ENCODE results near the gene RPSA. TPM values are rescaled to one million over a fixed set of nuclear protein-coding genes. Genes with fewer than 3 reads are reported as not detected.
"Not testable (repeated sequence)": the region's sequence is repeated elsewhere in the genome, so short reads cannot be mapped to it uniquely, and the experiment has no call there.

Gene RPSA
- total RNA-seq (1,171 TPM), polyA plus RNA-seq (1,000 to 10,000 TPM in 2 of 4 donors, 100 to 1,000 TPM in 2; 939 to 1,327 (median 1,114) TPM)

- H3K9me3 Mint-ChIP-seq: no peaks in the 10 kb centered on the region
- Histone ChIP-seq H3K9me3 (ENCODE audit: control insufficient read depth in 2 of 2, low read length in 2 of 2) (no peaks in the 10 kb centered on the region), H3K4me1 (ENCODE audit: control insufficient read depth, insufficient read depth, low read length, poor library complexity, severe bottlenecking) (peaks cover 31% of the 10 kb centered on the region), H3K4me3 (ENCODE audit: low read depth, low read length) (peak within 1 kb of the TSS; percentile 88), H3K27ac (ENCODE audit: insufficient read depth, low read length, poor library complexity, severe bottlenecking) (peak within 1 kb of the TSS; percentile 90), H3K36me3 (ENCODE audit: control insufficient read depth, insufficient read depth, low read length) (peaks cover 28% of the 10 kb centered on the region), H3K27me3 (ENCODE audit: control insufficient read depth, insufficient read depth, low read length) (no peaks in the 10 kb centered on the region)
- H3K4me1 Mint-ChIP-seq: peaks cover 17 to 58% (median 44%) of the 10 kb centered on the region in 4 donors
- peaks cover 23% of the 10 kb centered on the region for H3K36me3 Mint-ChIP-seq
- peak within 1 kb of the TSS; percentile 88 to 98 (median 92) for H3K4me3 Mint-ChIP-seq
- peak within 1 kb of the TSS; percentile 96 to 99 (median 99) for H3K27ac Mint-ChIP-seq
- no peaks in the 10 kb centered on the region for H3K27me3 Mint-ChIP-seq
- peak; percentile 94 to 99 (median 97) for DNase-seq
- ATAC-seq (ENCODE audit: low read depth in 2 of 2): peak; percentile 93 to 95
Measured at GRCh38 chr3:39406368-39407258, at the start of gene RPSA. Gene RPSA (plus strand): TSS chr3:39406720. CDS start chr3:39407654, 934 bp downstream.

DNA sequence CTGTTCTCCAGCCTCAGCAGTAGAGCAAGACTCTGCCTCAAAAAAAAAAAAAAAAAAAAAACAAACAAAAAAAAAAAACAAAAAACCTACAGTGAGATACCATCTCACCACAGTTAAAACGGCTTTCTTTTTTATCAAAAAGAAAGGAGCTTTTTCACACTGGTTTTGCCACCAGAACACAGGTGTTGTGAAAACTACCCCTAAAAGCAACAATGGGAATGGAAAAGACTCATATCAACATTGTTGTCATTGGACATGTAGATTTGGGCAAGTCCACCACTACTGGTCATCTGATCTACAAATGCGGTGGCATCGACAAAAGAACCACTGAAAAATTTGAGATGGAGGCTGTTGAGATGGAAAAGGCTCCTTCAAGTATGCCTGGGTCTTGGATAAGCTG, 48.2 kb upstream of the RPSA start:
- Mint-ChIP-seq H3K4me3 (peak overlapping the region in 2 of 4 donors; percentile 8 to 73), H3K36me3 (no peaks in the 10 kb centered on the region), H3K27ac (peak overlapping the region in 2 of 3 donors; percentile 26 to 53), H3K27me3 (no peaks in the 10 kb centered on the region), H3K9me3 (no peaks in the 10 kb centered on the region), H3K4me1 (peaks cover 27 to 60% (median 46%) of the 10 kb centered on the region in 4 donors)
- peak overlapping the region; percentile 33 for H3K27ac ChIP-seq (ENCODE audit: insufficient read depth, low read length, poor library complexity, severe bottlenecking)
- no peak for ATAC-seq (ENCODE audit: low read depth in 2 of 2)
- peak in 2 of 3 donors; percentile 26 to 38 for DNase-seq
- H3K9me3 ChIP-seq (ENCODE audit: control insufficient read depth in 2 of 2, low read length in 2 of 2): no peaks in the 10 kb centered on the region
- no peaks in the 10 kb centered on the region for H3K36me3 ChIP-seq (ENCODE audit: control insufficient read depth, insufficient read depth, low read length)
- H3K27me3 ChIP-seq (ENCODE audit: control insufficient read depth, insufficient read depth, low read length): no peaks in the 10 kb centered on the region
- H3K4me1 ChIP-seq (ENCODE audit: control insufficient read depth, insufficient read depth, low read length, poor library complexity, severe bottlenecking): peaks cover 42% of the 10 kb centered on the region
- peak overlapping the region; percentile 33 for H3K4me3 ChIP-seq (ENCODE audit: low read depth, low read length)

DNA sequence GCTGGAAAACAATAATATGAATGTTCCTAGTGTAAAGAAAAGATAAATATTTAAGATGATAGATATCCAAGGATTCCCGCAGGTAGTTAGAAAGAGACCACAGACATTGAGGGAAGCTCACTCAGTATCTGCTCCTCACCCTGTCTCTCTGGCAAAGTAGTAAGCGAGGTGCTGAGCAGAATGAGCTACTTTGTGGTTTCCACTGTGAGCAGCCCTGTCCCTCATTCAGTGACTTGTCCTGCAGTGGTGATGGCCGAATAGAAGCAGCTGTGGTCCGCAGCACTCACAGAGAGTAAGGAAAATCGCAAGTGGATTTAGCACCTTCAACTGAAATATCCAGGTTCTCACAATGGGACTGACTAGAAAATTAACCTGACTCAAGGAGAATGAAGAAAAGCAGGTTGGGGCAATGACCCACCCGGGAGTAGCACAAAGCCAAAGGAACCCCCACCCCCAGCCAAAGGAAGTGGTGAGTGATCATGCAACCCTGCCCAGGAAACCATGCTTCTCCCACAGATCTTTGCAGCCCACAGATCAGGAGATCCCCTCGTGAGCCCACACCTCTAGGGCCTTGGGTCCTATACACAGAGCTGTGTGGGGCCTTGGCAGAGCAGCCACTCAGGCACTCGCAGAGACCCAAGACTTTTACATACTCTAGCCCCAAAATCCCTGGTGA, 45.1 kb upstream of the RPSA start:
- peak overlapping the region; percentile 66 for H3K27ac ChIP-seq (ENCODE audit: insufficient read depth, low read length, poor library complexity, severe bottlenecking)
- H3K4me3 ChIP-seq (ENCODE audit: low read depth, low read length): peak overlapping the region; percentile 64
- H3K27me3 ChIP-seq (ENCODE audit: control insufficient read depth, insufficient read depth, low read length): no peaks in the 10 kb centered on the region
- H3K36me3 Mint-ChIP-seq: no peaks in the 10 kb centered on the region
- H3K4me3 Mint-ChIP-seq: peak overlapping the region; percentile 1 to 81 (median 52)
- peaks cover 42% of the 10 kb centered on the region for H3K4me1 ChIP-seq (ENCODE audit: control insufficient read depth, insufficient read depth, low read length, poor library complexity, severe bottlenecking)
- ATAC-seq (ENCODE audit: low read depth in 2 of 2) (peak; percentile 74 to 75), DNase-seq (peak; percentile 25 to 71 (median 48))
- H3K4me1 Mint-ChIP-seq: peaks cover 39 to 75% (median 57%) of the 10 kb centered on the region in 4 donors
- peak overlapping the region; percentile 53 to 96 (median 83) for H3K27ac Mint-ChIP-seq
- no peaks in the 10 kb centered on the region for H3K27me3 Mint-ChIP-seq
- no peaks in the 10 kb centered on the region for H3K36me3 ChIP-seq (ENCODE audit: control insufficient read depth, insufficient read depth, low read length)
- no peaks in the 10 kb centered on the region for H3K9me3 ChIP-seq (ENCODE audit: control insufficient read depth in 2 of 2, low read length in 2 of 2)
- peaks cover 0 to 6% (median 0%) of the 10 kb centered on the region in 7 donors for H3K9me3 Mint-ChIP-seq

DNA sequence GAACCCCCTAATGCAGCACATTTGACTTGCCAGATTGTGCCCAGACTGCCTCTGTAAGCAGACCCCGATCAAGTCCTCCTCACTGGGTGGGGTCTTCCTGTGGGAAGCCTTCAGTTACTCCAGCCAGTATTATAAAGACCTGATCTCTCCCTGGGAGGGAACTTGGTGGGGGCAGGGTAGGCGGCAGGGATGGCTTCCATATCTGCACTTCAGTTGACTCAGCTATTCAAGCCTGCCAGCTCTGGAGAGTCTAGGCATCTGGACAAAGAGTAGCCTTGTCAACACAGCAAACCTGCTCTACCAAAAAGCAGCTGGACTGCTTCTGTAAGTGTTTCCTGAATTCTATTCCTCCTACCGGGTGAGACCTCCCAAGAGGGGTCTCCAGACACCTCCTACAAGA, 44.3 kb upstream of the RPSA start:
- Mint-ChIP-seq H3K9me3 (peaks cover 0 to 6% (median 0%) of the 10 kb centered on the region in 7 donors), H3K36me3 (no peaks in the 10 kb centered on the region), H3K27ac (peak overlapping the region; percentile 53 to 83 (median 57)), H3K4me3 (peak overlapping the region in 2 of 4 donors; percentile 27 to 73), H3K4me1 (peaks cover 36 to 72% (median 55%) of the 10 kb centered on the region in 4 donors), H3K27me3 (no peaks in the 10 kb centered on the region)
- H3K36me3 ChIP-seq (ENCODE audit: control insufficient read depth, insufficient read depth, low read length): no peaks in the 10 kb centered on the region
- peak overlapping the region; percentile 66 for H3K27ac ChIP-seq (ENCODE audit: insufficient read depth, low read length, poor library complexity, severe bottlenecking)
- H3K27me3 ChIP-seq (ENCODE audit: control insufficient read depth, insufficient read depth, low read length): no peaks in the 10 kb centered on the region
- no peaks in the 10 kb centered on the region for H3K9me3 ChIP-seq (ENCODE audit: control insufficient read depth in 2 of 2, low read length in 2 of 2)
- no peak for DNase-seq
- ATAC-seq (ENCODE audit: low read depth in 2 of 2): no peak
- peaks cover 42% of the 10 kb centered on the region for H3K4me1 ChIP-seq (ENCODE audit: control insufficient read depth, insufficient read depth, low read length, poor library complexity, severe bottlenecking)
- H3K4me3 ChIP-seq (ENCODE audit: low read depth, low read length): peak overlapping the region; percentile 64

DNA sequence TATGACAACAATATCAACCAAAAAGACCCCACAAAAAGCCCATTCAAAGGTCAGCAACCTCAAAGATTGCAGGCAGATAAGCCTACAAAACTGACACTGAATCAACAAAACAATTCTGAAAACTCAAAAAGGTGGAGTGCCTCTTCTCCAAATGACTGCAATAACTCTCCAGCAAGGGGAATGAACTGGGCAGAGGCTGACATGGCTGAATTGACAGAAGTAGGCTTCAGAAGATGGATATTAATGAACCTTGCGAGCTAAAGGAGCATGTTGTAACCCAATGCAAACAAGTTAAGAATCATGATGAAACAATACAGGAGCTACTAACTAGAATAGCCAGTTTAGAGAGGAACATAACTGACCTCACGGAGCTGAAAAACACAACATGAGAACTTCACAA, 43.7 kb upstream of the RPSA start:
- Histone ChIP-seq H3K27me3 (ENCODE audit: control insufficient read depth, insufficient read depth, low read length) (no peaks in the 10 kb centered on the region), H3K27ac (ENCODE audit: insufficient read depth, low read length, poor library complexity, severe bottlenecking) (no peak overlapping the region), H3K9me3 (ENCODE audit: control insufficient read depth in 2 of 2, low read length in 2 of 2) (no peaks in the 10 kb centered on the region), H3K36me3 (ENCODE audit: control insufficient read depth, insufficient read depth, low read length) (no peaks in the 10 kb centered on the region), H3K4me3 (ENCODE audit: low read depth, low read length) (no peak overlapping the region), H3K4me1 (ENCODE audit: control insufficient read depth, insufficient read depth, low read length, poor library complexity, severe bottlenecking) (peaks cover 38% of the 10 kb centered on the region)
- H3K4me1 Mint-ChIP-seq: peaks cover 30 to 66% (median 48%) of the 10 kb centered on the region in 4 donors
- peak overlapping the region; percentile 15 to 83 (median 28) for H3K27ac Mint-ChIP-seq
- H3K4me3 Mint-ChIP-seq: peak overlapping the region in 2 of 4 donors; percentile 27 to 73
- DNase-seq (no peak), ATAC-seq (ENCODE audit: low read depth in 2 of 2) (no peak)
- peaks cover 0 to 6% (median 0%) of the 10 kb centered on the region in 7 donors for H3K9me3 Mint-ChIP-seq
- no peaks in the 10 kb centered on the region for H3K27me3 Mint-ChIP-seq
- H3K36me3 Mint-ChIP-seq: no peaks in the 10 kb centered on the region

DNA sequence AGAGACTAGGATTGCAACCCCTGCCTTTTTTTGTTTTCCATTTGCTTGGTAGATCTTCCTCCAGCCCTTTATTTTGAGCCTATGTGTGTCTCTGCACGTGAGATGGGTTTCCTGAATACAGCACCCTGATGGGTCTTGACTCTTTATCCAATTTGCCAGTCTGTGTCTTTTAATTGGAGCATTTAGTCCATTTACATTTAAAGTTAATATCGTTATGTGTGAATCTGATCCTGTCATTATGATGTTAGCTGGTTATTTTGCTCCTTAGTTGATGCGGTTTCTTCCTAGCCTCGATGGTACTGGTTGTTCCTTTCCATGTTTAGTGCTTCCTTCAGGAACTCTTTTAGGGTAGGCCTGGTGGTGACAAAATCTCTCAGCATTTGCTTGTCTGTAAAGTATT, 36.1 kb upstream of the RPSA start:
- not testable (repeated sequence) for H3K9me3 Mint-ChIP-seq; H3K4me3 ChIP-seq (ENCODE audit: low read depth, low read length); H3K27me3 Mint-ChIP-seq; H3K27ac Mint-ChIP-seq; DNase-seq; H3K4me1 ChIP-seq (ENCODE audit: control insufficient read depth, insufficient read depth, low read length, poor library complexity, severe bottlenecking); H3K9me3 ChIP-seq (ENCODE audit: control insufficient read depth in 2 of 2, low read length in 2 of 2); H3K4me3 Mint-ChIP-seq; ATAC-seq (ENCODE audit: low read depth in 2 of 2); H3K27me3 ChIP-seq (ENCODE audit: control insufficient read depth, insufficient read depth, low read length); H3K36me3 ChIP-seq (ENCODE audit: control insufficient read depth, insufficient read depth, low read length); H3K36me3 Mint-ChIP-seq; H3K4me1 Mint-ChIP-seq; H3K27ac ChIP-seq (ENCODE audit: insufficient read depth, low read length, poor library complexity, severe bottlenecking)

DNA sequence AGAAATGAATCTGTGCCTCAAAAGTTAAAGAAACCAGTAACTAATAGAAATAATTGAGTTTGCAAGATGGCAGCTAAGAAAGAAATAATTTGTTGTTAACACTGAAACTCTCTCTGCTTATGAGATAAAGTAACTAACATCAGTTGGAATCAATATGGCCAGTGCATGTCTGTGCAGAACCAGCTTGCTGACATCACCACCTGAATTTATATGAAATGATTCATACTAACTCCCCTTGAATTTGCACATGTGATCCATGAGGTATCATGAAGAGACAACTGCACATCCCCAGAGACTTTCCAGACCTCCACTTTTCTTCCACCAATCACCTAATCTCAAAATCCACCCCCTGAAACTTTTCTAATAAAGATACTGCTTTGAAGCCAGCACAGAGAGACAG, 33.7 kb upstream of the RPSA start:
- no peaks in the 10 kb centered on the region for H3K27me3 ChIP-seq (ENCODE audit: control insufficient read depth, insufficient read depth, low read length)
- DNase-seq: no peak
- Mint-ChIP-seq H3K4me1 (peaks cover 0 to 7% (median 3%) of the 10 kb centered on the region in 4 donors), H3K27ac (no peak overlapping the region), H3K36me3 (no peaks in the 10 kb centered on the region), H3K9me3 (peaks cover 0 to 6% (median 0%) of the 10 kb centered on the region in 7 donors), H3K4me3 (no peak overlapping the region), H3K27me3 (no peaks in the 10 kb centered on the region)
- no peaks in the 10 kb centered on the region for H3K9me3 ChIP-seq (ENCODE audit: control insufficient read depth in 2 of 2, low read length in 2 of 2)
- no peaks in the 10 kb centered on the region for H3K36me3 ChIP-seq (ENCODE audit: control insufficient read depth, insufficient read depth, low read length)
- no peak for ATAC-seq (ENCODE audit: low read depth in 2 of 2)
- peaks cover under 1% of the 10 kb centered on the region for H3K4me1 ChIP-seq (ENCODE audit: control insufficient read depth, insufficient read depth, low read length, poor library complexity, severe bottlenecking)
- H3K4me3 ChIP-seq (ENCODE audit: low read depth, low read length): no peak overlapping the region
- H3K27ac ChIP-seq (ENCODE audit: insufficient read depth, low read length, poor library complexity, severe bottlenecking): no peak overlapping the region

Measured in CD4-positive, CD25-positive, alpha-beta regulatory T cell (primary cell).